ENCODE data around the gene ANGEL1. TPM values are rescaled to one million over a fixed set of nuclear protein-coding genes. Genes with fewer than 3 reads are reported as not detected.

ANGEL1 gene
- total and polyA plus RNA-seq, 9 of the 15 experiments (the other 6 are each of a cell fraction or from before 2014, with no cell fraction given) = 2.1 to 22.2 (median 7.3) TPM

DNA sequence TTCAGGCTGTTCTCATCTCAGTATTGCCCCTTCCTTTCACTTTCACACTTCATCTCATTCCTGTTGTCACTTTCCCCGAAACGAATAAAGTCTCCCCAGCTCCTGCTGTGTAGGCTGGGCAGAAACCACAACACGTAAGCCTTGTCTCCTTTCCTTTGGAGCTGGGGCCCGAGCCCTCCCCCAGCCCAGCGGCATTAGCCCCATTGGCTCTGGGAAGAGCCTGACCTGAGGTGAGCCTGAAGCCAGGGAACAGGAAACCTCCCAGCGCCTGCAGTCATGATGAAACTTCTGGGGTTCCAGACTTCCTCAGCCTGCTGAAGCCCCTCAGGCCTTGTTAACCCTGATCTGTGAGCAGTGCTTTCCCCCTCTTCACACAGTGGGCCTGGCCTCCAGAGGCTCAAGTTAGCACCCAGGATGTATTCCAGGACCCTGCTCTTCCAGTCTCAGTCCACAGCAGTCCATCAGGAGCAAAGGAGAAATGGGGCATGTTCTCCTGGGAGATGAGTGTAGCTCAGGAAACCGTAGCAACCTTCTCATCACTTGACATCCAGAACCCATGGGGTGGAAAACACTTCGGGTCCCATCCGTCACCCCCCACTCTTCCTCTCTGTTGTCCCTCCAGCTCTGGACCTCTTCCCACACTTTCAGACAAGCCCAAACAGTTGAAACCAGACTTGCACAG is 29.7 kb downstream of the ANGEL1 start (continued):
- TF ChIP-seq, protein P1, sequence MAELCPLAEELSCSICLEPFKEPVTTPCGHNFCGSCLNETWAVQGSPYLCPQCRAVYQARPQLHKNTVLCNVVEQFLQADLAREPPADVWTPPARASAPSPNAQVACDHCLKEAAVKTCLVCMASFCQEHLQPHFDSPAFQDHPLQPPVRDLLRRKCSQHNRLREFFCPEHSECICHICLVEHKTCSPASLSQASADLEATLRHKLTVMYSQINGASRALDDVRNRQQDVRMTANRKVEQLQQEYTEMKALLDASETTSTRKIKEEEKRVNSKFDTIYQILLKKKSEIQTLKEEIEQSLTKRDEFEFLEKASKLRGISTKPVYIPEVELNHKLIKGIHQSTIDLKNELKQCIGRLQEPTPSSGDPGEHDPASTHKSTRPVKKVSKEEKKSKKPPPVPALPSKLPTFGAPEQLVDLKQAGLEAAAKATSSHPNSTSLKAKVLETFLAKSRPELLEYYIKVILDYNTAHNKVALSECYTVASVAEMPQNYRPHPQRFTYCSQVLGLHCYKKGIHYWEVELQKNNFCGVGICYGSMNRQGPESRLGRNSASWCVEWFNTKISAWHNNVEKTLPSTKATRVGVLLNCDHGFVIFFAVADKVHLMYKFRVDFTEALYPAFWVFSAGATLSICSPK (IDR thresholded peaks at IDR 0.05; ENCODE audit: borderline replicate concordance) = no peak
- TF ChIP-seq, protein P2, sequence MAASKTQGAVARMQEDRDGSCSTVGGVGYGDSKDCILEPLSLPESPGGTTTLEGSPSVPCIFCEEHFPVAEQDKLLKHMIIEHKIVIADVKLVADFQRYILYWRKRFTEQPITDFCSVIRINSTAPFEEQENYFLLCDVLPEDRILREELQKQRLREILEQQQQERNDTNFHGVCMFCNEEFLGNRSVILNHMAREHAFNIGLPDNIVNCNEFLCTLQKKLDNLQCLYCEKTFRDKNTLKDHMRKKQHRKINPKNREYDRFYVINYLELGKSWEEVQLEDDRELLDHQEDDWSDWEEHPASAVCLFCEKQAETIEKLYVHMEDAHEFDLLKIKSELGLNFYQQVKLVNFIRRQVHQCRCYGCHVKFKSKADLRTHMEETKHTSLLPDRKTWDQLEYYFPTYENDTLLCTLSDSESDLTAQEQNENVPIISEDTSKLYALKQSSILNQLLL (CRISPR knock-in tag; IDR thresholded peaks at IDR 0.05; ENCODE audit: borderline replicate concordance) = no peak
- TF ChIP-seq PHF8 (IDR thresholded peaks at IDR 0.05; ENCODE audit: borderline replicate concordance, low read length) (no peak), PHF21A (IDR thresholded peaks at IDR 0.05; ENCODE audit: borderline replicate concordance, low read depth) (no peak), ZNF316 (IDR thresholded peaks at IDR 0.05) (no peak), ATF7 (IDR thresholded peaks at IDR 0.05) (no peak), TBP (optimal IDR thresholded peaks at IDR 0.05; ENCODE audit: low read depth, low read length) (no peak), CCAR2 (IDR thresholded peaks at IDR 0.05; ENCODE audit: low read depth, low read length) (no peak), ZNF785 (CRISPR knock-in tag; IDR thresholded peaks at IDR 0.05) (no peak), ETV5 (CRISPR knock-in tag; IDR thresholded peaks at IDR 0.05; ENCODE audit: low read depth) (no peak)
- TF ChIP-seq, protein P3, sequence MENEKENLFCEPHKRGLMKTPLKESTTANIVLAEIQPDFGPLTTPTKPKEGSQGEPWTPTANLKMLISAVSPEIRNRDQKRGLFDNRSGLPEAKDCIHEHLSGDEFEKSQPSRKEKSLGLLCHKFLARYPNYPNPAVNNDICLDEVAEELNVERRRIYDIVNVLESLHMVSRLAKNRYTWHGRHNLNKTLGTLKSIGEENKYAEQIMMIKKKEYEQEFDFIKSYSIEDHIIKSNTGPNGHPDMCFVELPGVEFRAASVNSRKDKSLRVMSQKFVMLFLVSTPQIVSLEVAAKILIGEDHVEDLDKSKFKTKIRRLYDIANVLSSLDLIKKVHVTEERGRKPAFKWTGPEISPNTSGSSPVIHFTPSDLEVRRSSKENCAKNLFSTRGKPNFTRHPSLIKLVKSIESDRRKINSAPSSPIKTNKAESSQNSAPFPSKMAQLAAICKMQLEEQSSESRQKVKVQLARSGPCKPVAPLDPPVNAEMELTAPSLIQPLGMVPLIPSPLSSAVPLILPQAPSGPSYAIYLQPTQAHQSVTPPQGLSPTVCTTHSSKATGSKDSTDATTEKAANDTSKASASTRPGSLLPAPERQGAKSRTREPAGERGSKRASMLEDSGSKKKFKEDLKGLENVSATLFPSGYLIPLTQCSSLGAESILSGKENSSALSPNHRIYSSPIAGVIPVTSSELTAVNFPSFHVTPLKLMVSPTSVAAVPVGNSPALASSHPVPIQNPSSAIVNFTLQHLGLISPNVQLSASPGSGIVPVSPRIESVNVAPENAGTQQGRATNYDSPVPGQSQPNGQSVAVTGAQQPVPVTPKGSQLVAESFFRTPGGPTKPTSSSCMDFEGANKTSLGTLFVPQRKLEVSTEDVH (IDR thresholded peaks at IDR 0.05; ENCODE audit: low read depth, partially characterized antibody) = no peak

Data from K562 (cell line).